NCI-H526 treated with DMSO at 0.1 percent for 48 hours (cell line): Measurements from ENCODE around the gene SLC66A1.

Source experiments
- DNase-seq: peaks from one replicate; lab custom pipeline; 2025; lab: John Stamatoyannopoulos, UW

Gene SLC66A1

DNA sequence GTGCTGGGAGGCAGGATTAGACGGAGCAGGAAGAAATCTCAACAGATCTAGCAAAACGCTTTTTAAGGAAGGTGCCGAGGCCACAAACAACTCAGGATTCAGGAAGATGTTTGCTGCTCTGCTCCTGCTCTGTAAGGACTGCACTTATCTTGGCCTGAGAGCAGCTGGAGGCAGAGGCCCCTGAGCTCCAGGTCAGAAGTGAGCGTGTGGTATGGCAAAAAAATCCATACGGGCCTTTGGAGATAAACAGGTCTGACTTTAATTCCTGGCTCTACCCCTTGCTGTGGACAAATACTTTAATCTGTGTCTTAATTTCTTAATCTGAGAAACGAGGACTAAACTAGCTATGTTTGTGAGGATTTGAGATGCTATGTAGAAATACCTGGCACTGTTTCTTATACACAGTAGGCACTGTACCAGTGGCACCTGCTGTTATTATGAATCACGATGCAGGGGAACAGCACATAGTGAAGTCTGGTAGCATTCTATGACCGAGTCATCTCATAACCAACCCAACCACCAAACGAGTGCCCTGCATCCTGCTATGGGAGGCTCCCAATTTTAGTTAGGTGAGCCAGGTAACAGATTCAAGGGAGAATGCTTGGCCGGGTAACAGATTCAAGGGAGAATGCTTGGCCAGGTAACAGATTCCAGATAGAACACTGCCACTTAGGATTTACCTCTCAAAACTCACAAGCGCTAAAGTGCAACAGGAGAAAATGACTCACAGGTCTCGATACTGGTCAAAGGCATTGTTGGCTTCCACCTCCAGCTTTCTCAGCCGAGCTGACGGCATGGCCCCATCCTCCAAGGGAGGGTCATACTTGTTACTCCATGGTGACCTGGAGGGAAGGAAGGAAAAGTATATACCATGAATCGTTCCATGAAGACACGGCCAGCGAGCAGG lies 65.9 kb downstream of the SLC66A1 start:
- DNase-seq, result no peak
